SK-N-SH (cell line): ENCODE data around the gene TMEM132D.

Source experiments
- CTCF ChIP-seq: fragments of 200-600 bp; sonication (generic); IDR thresholded peaks from 2 replicates; pipeline ENCODE4 v1.6.1; 2017; ENCODE audit warnings: antibody characterized with exemption, mild to moderate bottlenecking, moderate library complexity
- EP300 ChIP-seq, 2 experiments: IDR thresholded peaks; 2 replicates each; pipeline versions ENCODE4 v1.4.0 to v1.6.1; 2012; ENCODE audit warnings: borderline replicate concordance in 1 of 2, low read depth in 1 of 2, low read length in 1 of 2
- FOXJ3 ChIP-seq: sonication (generic); formaldehyde crosslinking; IDR thresholded peaks from 2 replicates; pipeline ENCODE4 v1.5.1; 2020; ENCODE audit warnings: mild to moderate bottlenecking, missing genetic modification reagents
- GABPA ChIP-seq: IDR thresholded peaks from 2 replicates; pipeline ENCODE4 v1.4.0; 2012; ENCODE audit warnings: low read depth, mild to moderate bottlenecking
- JUND ChIP-seq: IDR thresholded peaks from 2 replicates; pipeline ENCODE4 v1.4.0; 2012
- NRF1 ChIP-seq: IDR thresholded peaks from 2 replicates; pipeline ENCODE4 v1.6.1; 2012; ENCODE audit warnings: low read depth, mild to moderate bottlenecking, low read length
- REST ChIP-seq: IDR thresholded peaks from 2 replicates; pipeline ENCODE4 v1.6.1; 2012; ENCODE audit warnings: mild to moderate bottlenecking, low read depth, low read length, moderate library complexity
- RFX5 ChIP-seq: IDR thresholded peaks from 2 replicates; pipeline ENCODE4 v1.6.1; 2012; ENCODE audit warnings: mild to moderate bottlenecking, improper control_type of control experiment, low read length
- TEAD4 ChIP-seq: IDR thresholded peaks from 2 replicates; pipeline ENCODE4 v1.4.0; 2012; ENCODE audit warnings: mild to moderate bottlenecking, borderline replicate concordance; ENCODE audit not compliant: insufficient read depth
- USF1 ChIP-seq: IDR thresholded peaks from 2 replicates; pipeline ENCODE4 v1.4.0; 2012; ENCODE audit warnings: low read depth, borderline replicate concordance
- YY1 ChIP-seq: IDR thresholded peaks from 2 replicates; pipeline ENCODE4 v1.4.0; 2012; ENCODE audit warnings: low read depth, mild to moderate bottlenecking
- ZBTB33 ChIP-seq: IDR thresholded peaks from 2 replicates; pipeline ENCODE4 v1.4.0; 2012; ENCODE audit warnings: low read depth, borderline replicate concordance

- TF ChIP-seq YY1 (no peak), NRF1 (no peak), USF1 (no peak), EP300 (IDR thresholded peaks at IDR 0.05; ENCODE audit: borderline replicate concordance in 1 of 2, low read depth in 1 of 2, low read length in 1 of 2) (no peak), JUND (no peak), CTCF (no peak), FOXJ3 (CRISPR knock-in tag) (no peak), TEAD4 (no peak), REST (no peak), ZBTB33 (no peak), GABPA (no peak), RFX5 (no peak)
Observed at GRCh38 chr12:129825316-129825715, 78.5 kb downstream of the TMEM132D start.
